OCI-LY3 (cell line): ENCODE data around the gene LPIN2.
"Not testable (repeated sequence)": the region's sequence is repeated elsewhere in the genome, so short reads cannot be mapped to it uniquely, and the experiment has no call there.

ENCODE experiments used
- CTCF ChIP-seq: fragments of 200-600, 300-600 bp; sonication (generic); IDR thresholded peaks from 2 replicates; pipeline ENCODE4 v1.5.1; 2014; ENCODE audit warnings: antibody characterized with exemption, low read length, low read depth
- EZH2phosphoT487 ChIP-seq: fragments of 200-600 bp; shearing (Covaris generic); IDR thresholded peaks from 2 replicates; pipeline ENCODE4 v1.6.1; 2018; ENCODE audit warnings: antibody characterized with exemption, mixed run types, low read depth

DNA sequence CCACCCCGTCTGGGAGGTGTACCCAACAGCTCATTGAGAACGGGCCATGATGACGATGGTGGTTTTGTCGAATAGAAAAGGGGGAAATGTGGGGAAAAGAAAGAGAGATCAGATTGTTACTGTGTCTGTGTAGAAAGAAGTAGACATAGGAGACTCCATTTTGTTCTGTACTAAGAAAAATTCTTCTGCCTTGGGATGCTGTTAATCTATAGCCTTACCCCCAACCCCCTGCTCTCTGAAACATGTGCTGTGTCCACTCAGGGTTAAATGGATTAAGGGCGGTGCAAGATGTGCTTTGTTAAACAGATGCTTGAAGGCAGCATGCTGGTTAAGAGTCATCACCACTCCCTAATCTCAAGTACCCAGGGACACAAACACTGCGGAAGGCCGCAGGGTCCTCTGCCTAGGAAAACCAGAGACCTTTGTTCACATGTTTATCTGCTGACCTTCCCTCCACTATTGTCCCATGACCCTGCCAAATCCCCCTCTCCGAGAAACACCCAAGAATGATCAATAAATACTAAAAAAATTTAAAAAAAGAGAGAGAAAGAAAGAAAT, 37.0 kb upstream of the LPIN2 start:
- not testable (repeated sequence) for TF ChIP-seq CTCF, EZH2phosphoT487
